GM23248 (cell line): ENCODE results near the gene MAP7D2.

Experiments
- EZH2 ChIP-seq: fragments of 200-600 bp; sonication (generic); IDR thresholded peaks from 2 replicates; pipeline ENCODE4 v1.6.1; 2018; ENCODE audit warnings: antibody characterized with exemption, mild to moderate bottlenecking; ENCODE audit not compliant: insufficient read depth, poor library complexity, severe bottlenecking
- EZH2phosphoT487 ChIP-seq: fragments of 200-600 bp; sonication (generic); IDR thresholded peaks from 2 replicates; pipeline ENCODE4 v1.6.1; 2018; ENCODE audit warnings: antibody characterized with exemption, moderate library complexity, mild to moderate bottlenecking, low read depth; ENCODE audit not compliant: insufficient read depth

GRCh38 chrX:20149326-20149725 is 32.6 kb upstream of the MAP7D2 start:
- TF ChIP-seq EZH2 = no peak
- no peak for TF ChIP-seq EZH2phosphoT487
